ENCODE results near the gene UBE2Q2.
"Not testable (repeated sequence)": the region's sequence is repeated elsewhere in the genome, so short reads cannot be mapped to it uniquely, and the experiment has no call there.

UBE2Q2 gene

GRCh38 chr15:75827691-75828090 lies 15.6 kb upstream of the UBE2Q2 start:
- DNase-seq = no peak

GRCh38 chr15:75828429-75828828 lies 14.8 kb upstream of the UBE2Q2 start:
- DNase-seq = no peak

- no peak for DNase-seq
Measured at GRCh38 chr15:75830910-75831805, 12.1 kb upstream of the UBE2Q2 start.

DNA sequence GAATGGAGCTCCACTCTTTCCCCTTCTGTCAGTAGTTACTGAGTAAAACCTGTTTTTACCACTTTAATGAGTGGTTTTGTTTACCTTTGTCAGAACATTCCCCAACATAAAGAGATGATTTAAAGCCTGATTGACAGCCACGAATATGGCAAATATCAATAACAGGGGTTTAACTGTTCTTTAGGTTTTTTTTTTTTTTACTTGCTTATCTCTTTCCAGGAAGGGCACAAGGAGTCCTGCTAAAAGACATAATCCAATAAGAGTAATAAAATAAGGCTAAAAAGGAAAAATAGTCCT lies 11.5 kb upstream of the UBE2Q2 start:
- no peak for DNase-seq

- no peak for DNase-seq
Measured at GRCh38 chr15:75832114-75832513, 11.1 kb upstream of the UBE2Q2 start.

DNA sequence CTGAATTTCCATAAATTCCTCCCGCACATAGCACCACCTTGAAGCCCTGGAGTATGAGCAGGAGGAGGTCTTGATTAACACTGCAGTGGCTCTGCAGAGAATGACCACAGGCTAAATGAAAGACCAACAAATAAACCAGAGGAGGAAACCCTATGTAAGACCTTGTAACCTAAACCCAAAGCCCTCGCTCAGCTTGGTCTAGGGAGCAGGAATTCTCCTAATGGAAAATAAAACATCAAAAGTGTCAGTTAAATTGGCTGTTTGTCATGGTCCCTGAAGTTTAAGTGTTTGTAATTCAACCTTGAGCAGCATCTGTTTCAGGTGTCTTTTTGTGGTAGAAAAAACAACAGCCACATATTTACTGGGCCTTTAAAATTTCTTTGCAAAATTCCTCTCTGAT lies 9.2 kb upstream of the UBE2Q2 start:
- DNase-seq = no peak

GRCh38 chr15:75835990-75836958 lies 7.0 kb upstream of the UBE2Q2 start:
- no peak for DNase-seq

DNA sequence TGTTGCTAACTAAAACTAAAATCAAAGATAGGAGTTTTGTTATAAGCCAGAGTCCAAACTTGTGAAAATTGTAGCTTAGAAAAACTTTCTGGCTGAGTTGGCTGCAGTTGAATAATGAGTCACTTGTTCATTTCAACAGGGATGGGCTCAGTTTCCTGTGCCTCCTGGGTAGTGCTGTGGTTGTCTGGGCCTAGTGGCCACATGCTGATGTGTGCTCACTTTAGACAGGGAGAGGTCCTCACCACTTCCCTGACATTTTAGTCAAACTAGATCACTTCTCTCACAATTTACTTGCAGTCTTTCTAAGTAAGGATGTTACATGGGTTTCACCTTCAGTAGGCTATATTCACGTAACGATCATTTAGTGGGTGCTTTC lies 6.3 kb upstream of the UBE2Q2 start:
- DNase-seq = no peak

DNA sequence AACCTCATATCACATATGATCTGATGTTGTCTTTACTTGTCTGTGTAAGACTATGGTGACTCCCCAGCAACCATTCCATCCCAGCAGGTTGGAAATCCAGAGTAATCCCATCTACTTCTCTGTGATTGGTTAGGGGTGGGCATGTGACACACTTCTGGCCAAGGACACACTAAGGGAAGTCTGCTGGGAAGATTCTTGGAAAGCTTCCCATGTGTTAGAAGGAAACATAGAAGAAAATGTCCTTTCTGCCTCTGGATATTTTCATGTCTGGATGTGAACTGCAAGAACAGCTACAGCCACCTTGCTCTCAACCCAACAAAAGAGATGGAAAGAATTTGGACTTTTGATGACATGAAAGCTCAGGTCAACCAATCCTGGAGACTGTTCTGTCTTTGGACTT lies 2.6 kb upstream of the UBE2Q2 start:
- no peak for DNase-seq

- no peak for DNase-seq
Measured at GRCh38 chr15:75841626-75842025, 1.6 kb upstream of the UBE2Q2 start.

GRCh38 chr15:75843678-75844581 lies 683 bp downstream of the UBE2Q2 start:
- peak; percentile 65 for DNase-seq

- no peak for DNase-seq
Measured at GRCh38 chr15:75844629-75845335, 1.5 kb downstream of the UBE2Q2 start.

DNA sequence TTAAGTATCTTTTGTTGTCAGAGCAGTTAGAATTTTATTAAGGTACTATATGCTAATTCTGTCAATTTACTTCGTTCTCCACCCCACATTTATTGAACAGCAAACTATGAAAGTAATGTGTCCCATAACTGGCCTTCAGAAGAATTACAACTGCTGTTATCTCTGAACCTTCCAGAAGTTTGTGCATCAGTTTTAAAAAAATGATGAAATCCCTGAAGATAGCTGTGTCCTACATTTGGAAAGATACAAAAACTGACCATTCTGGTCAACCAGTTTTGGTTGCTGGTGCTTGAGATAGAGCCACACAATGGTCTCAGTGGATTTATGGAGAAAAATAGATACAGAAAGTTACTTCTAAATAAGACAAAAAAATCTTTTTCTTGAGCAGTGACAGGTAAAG lies 5.9 kb downstream of the UBE2Q2 start:
- DNase-seq = no peak

- DNase-seq = no peak
Measured at GRCh38 chr15:75850708-75851107, 7.5 kb downstream of the UBE2Q2 start.

DNA sequence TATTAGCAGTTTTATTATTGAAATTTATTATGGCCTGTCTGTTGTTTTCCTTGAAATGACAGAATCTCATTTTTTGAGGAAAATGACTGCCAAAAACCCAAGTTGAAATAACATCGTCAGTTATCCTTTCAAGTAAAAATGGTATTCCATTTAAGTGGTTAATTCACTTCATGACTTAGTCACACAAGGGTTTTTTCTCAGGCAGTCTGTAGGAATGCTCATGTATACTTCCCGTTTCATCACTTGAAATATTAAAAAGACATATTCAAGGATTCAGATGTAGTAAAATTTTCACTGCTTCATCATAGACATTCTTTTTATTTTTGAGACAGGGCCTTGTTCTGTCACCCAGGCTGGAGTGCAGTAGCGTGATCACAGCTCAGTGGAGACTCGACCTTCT lies 8.3 kb downstream of the UBE2Q2 start:
- DNase-seq = not testable (repeated sequence)

- no peak for DNase-seq
Measured at GRCh38 chr15:75857886-75858285, 14.6 kb downstream of the UBE2Q2 start.

DNA sequence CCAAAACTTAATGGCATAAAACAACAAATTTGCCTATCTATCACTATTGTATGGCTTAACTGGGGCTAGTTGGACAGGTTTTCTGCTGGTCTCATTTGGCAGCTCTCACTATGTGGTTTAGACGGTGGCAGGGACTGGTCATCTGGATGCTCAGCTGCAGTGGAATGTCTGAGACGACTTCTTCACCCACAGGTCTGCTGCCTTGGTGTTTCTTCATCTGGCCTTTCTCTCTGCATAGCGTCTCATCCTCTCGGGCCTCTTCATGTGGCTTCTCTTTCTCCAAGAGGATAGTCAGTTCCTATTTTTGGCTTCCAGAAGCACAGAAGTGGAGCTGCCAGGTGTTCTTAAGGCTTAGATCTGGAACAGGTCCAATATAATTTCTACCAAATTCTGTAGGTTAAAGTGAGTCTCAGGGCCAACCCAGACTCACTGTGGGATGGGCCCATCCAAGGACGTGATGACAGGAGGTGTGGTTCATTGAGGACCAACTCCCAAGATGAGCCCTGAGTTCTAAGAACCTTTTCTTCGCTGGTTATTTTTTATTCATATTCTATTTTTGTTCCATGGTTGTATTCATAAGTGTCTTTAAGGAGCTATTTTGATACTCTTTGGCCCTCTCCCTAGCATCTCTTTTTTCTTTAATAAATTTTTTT lies 18.6 kb downstream of the UBE2Q2 start:
- no peak for DNase-seq

DNA sequence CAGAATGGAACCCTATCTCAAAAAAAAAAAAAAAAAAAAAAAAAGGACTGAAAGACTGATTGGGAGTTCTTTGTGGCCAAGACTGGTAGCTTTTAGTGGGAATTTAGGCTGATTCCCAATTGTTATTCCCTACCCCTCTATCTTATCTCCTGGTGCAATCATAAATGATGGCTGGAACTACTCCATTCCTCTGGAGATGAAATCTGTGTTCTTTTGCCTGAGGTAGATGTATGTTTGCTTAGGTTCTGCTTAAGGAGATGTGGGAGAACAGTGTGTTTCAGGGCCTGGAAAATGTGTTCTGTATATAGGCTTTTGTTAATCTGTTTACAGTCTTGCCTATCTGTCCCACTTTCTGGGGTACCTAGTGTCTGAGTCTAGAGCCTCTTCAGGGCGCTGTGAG lies 19.5 kb downstream of the UBE2Q2 start:
- no peak for DNase-seq

GRCh38 chr15:75864213-75865059 lies 21.2 kb downstream of the UBE2Q2 start:
- no peak for DNase-seq

DNA sequence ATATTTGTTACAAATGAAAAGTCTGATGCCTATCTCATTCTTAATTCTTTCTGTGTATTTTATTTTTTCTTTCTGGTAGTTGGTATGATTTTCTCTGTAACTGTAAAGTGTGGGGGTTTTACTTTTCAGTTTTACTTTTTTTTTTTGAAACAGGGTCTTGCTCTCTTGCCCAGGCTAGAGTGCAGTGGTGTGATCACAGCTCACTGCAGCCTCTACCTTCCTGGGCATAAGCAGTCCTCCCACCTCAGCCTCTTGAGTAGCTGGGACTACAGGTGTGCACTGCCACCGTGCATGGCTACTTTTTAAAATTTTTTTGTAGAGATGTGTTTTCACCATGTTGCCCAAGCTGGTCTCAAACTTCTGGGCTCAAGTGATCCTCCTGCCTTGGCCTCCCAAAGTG lies 22.8 kb downstream of the UBE2Q2 start:
- DNase-seq = not testable (repeated sequence)

- DNase-seq = no peak
Measured at GRCh38 chr15:75866916-75867315, 23.7 kb downstream of the UBE2Q2 start.

Data from activated CD4-positive, CD25-positive, alpha-beta regulatory T cell treated with anti-CD3 and anti-CD28 coated beads, Interleukin-2, amount 50 U/mL, for 72 hours (primary cell).